ACHN (cell line): Measurements from ENCODE around the gene CSRNP2.

Source experiments
- DNase-seq: peaks from one replicate; pipeline ENCODE4 v3.0.0-alpha.2; 2015
- in situ Hi-C: cut with HindIII; loops from 2 replicates; pipeline ENCODE4 v1.10.0; 2017; ENCODE audit warnings: low sequenced_read_pairs, low pct_ligation_motif_present, low pct_unique_long_range_greater_than_20kb

The CSRNP2 gene

GRCh38 chr12:51012570-51013236, 70.7 kb downstream of the CSRNP2 start:
- DNase-seq, result no peak
- in situ Hi-C loops, result no loop called here

GRCh38 chr12:51011955-51012354, 71.4 kb downstream of the CSRNP2 start:
- no peak for DNase-seq
- in situ Hi-C loops, result no loop called here
